ENCODE measurements around the gene ATP2B2. TPM values are rescaled to one million over a fixed set of nuclear protein-coding genes. Genes with fewer than 3 reads are reported as not detected.

Gene ATP2B2
- polyA plus RNA-seq, 10 donors: 0.53 to 9.3 (median 5.6) TPM

GRCh38 chr3:10283638-10284037 is 221.7 kb downstream of the ATP2B2 start:
- DNase-seq: no peak

- no peak for DNase-seq
Measured at GRCh38 chr3:10281951-10282350, 223.4 kb downstream of the ATP2B2 start.

- DNase-seq: no peak
Measured at GRCh38 chr3:10280571-10280970, 224.8 kb downstream of the ATP2B2 start.

- no peak for DNase-seq
Measured at GRCh38 chr3:10280177-10280529, 225.2 kb downstream of the ATP2B2 start.

GRCh38 chr3:10279384-10280176 is 225.8 kb downstream of the ATP2B2 start:
- DNase-seq: no peak

GRCh38 chr3:10278501-10278900 is 226.9 kb downstream of the ATP2B2 start:
- DNase-seq: no peak

GRCh38 chr3:10277115-10277625 is 228.2 kb downstream of the ATP2B2 start:
- DNase-seq: no peak

- DNase-seq: no peak
Measured at GRCh38 chr3:10274601-10275000, 230.8 kb downstream of the ATP2B2 start.

Other genes with a start within 250 kb of the ATP2B2 start
- 1 to 10 TPM in 2 of 10 donors, under 1 TPM in 7, not detected in 1; 0.33 to 1.3 (median 0.51) TPM for gene GHRL, start 212.6 kb downstream of the ATP2B2 start, polyA plus RNA-seq (ENCODE audit: insufficient read length in 10 of 10)
- gene SEC13, start 184.5 kb downstream of the ATP2B2 start, polyA plus RNA-seq (ENCODE audit: insufficient read length in 10 of 10): 100 to 1,000 TPM in 6 of 10 donors, 10 to 100 TPM in 4; 94.5 to 129 (median 105) TPM